ENCODE results near the gene BCL7B. TPM values are rescaled to one million over a fixed set of nuclear protein-coding genes. Genes with fewer than 3 reads are reported as not detected.

BCL7B gene
- total RNA-seq, 2 donors from 2014 or later = 108 to 128 TPM

GRCh38 chr7:73521636-73522104, 35.8 kb downstream of the BCL7B start:
- H3K27me3 ChIP-seq = no peaks in the 10 kb centered on the region
- H3K4me1 ChIP-seq = peaks cover 0 to 49% of the 10 kb centered on the region in 2 donors
- peak overlapping the region; percentile 91 to 96 for H3K4me3 ChIP-seq
- no peak for DNase-seq (ENCODE audit: low spot score)
- peak overlapping the region; percentile 87 to 92 for H3K27ac ChIP-seq
- TF ChIP-seq, protein P1, sequence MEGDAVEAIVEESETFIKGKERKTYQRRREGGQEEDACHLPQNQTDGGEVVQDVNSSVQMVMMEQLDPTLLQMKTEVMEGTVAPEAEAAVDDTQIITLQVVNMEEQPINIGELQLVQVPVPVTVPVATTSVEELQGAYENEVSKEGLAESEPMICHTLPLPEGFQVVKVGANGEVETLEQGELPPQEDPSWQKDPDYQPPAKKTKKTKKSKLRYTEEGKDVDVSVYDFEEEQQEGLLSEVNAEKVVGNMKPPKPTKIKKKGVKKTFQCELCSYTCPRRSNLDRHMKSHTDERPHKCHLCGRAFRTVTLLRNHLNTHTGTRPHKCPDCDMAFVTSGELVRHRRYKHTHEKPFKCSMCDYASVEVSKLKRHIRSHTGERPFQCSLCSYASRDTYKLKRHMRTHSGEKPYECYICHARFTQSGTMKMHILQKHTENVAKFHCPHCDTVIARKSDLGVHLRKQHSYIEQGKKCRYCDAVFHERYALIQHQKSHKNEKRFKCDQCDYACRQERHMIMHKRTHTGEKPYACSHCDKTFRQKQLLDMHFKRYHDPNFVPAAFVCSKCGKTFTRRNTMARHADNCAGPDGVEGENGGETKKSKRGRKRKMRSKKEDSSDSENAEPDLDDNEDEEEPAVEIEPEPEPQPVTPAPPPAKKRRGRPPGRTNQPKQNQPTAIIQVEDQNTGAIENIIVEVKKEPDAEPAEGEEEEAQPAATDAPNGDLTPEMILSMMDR (IDR thresholded peaks at IDR 0.05) = no peak
- H3K36me3 ChIP-seq = no peaks in the 10 kb centered on the region
- no peaks in the 10 kb centered on the region for H3K9me3 ChIP-seq

DNA sequence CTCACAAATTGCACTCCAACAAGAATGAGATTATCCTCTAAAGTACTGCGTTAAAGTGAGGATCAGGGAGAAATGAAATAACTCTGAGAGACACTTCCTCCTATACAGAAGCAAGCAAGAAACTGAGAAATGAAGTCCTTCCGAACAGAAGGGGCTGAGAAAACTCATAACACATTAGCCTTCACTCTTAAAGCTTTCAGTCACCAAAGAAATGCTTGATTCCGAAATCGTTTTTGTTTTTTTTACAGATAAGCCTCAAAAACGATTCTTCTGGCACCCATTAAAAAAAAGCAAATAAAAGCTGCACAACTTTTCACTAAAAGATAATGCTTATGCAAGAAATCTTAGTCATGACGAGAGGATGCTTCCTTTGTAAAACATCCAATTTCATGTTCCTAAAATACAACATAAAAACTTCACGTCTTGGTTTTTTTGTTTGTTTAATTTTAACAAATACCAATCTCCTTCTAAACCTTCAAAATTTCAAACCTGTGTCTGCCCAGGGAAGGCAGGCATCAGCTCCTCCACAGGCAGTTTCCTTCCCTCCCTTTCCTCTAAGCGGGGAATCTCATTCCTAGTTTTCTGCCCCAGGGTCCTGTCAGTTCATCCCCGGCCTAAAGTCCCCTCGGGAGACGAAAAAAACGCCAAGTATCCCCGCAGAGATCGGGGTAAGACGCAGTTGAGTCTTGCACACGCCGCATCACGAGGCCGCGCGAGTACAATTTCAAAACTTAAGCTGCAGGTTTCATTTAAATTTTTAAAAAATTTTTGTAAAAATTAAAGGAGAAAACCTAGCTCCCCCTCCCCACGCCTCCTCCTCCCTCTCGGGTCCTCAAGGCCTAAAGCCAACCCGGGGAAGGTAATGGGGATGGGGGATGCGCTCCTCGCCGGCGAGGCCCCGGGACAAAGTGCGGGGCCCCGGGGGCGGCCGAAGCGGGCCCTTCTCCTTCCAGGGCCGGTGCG, 36.5 kb downstream of the BCL7B start:
- peak overlapping the region; percentile 87 to 92 for H3K27ac ChIP-seq
- peaks cover 0 to 49% of the 10 kb centered on the region in 2 donors for H3K4me1 ChIP-seq
- DNase-seq (ENCODE audit: low spot score) = no peak

GRCh38 chr7:73519867-73520672, 37.4 kb downstream of the BCL7B start:
- Histone ChIP-seq H3K9me3 (no peaks in the 10 kb centered on the region), H3K36me3 (peaks cover 6% of the 10 kb centered on the region), H3K27me3 (no peaks in the 10 kb centered on the region), H3K4me3 (peak overlapping the region; percentile 91 to 96), H3K4me1 (peaks cover 0 to 49% of the 10 kb centered on the region in 2 donors), H3K27ac (peak overlapping the region; percentile 87 to 92)
- no peak for DNase-seq (ENCODE audit: low spot score)
- TF ChIP-seq, protein P1 (IDR thresholded peaks at IDR 0.05) = no peak

More for the DNA sequence above, 36.5 kb downstream of the BCL7B start:
- no peaks in the 10 kb centered on the region for H3K9me3 ChIP-seq
- TF ChIP-seq, protein P1 (IDR thresholded peaks at IDR 0.05) = no peak
- no peaks in the 10 kb centered on the region for H3K27me3 ChIP-seq
- peak overlapping the region; percentile 91 to 96 for H3K4me3 ChIP-seq
- H3K36me3 ChIP-seq = peaks cover 2% of the 10 kb centered on the region

DNA sequence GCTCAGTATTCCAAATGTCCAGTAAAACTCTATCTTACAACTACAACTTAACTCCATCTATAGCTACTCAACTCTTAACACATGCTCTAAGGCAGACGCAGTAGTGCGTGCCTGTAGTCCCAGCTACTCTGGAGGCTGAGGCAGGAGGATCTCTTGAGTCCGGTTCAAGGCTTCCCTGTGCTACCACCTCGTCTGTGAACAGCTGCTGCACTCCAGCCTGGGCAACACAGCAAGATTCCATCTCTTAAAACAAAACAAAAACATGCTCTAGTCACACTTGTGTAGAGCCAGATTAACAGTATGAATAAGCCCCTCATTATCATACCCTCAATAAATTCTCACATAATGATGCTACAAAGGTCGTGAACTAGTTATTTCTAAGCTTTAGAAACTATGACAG, 39.0 kb downstream of the BCL7B start:
- Histone ChIP-seq H3K27ac (no peak overlapping the region), H3K4me1 (peaks cover 0 to 52% of the 10 kb centered on the region in 2 donors), H3K4me3 (no peak overlapping the region), H3K36me3 (peaks cover 17% of the 10 kb centered on the region), H3K9me3 (no peaks in the 10 kb centered on the region), H3K27me3 (no peaks in the 10 kb centered on the region)
- TF ChIP-seq, protein P1 (IDR thresholded peaks at IDR 0.05) = no peak
- no peak for DNase-seq (ENCODE audit: low spot score)

GRCh38 chr7:73517241-73517995, 40.1 kb downstream of the BCL7B start:
- DNase-seq (ENCODE audit: low spot score) = no peak
- peaks cover 18% of the 10 kb centered on the region for H3K36me3 ChIP-seq
- H3K27me3 ChIP-seq = no peaks in the 10 kb centered on the region
- TF ChIP-seq, protein P1 (IDR thresholded peaks at IDR 0.05) = no peak
- H3K27ac ChIP-seq = no peak overlapping the region
- H3K9me3 ChIP-seq = no peaks in the 10 kb centered on the region
- no peak overlapping the region for H3K4me3 ChIP-seq
- H3K4me1 ChIP-seq = peaks cover 0 to 46% of the 10 kb centered on the region in 2 donors

Measured in right atrium auricular region (tissue), 2 donors.